Measurements from ENCODE around the gene SPTBN1.
"Not testable (repeated sequence)": the region's sequence is repeated elsewhere in the genome, so short reads cannot be mapped to it uniquely, and the experiment has no call there.

Gene SPTBN1

DNA sequence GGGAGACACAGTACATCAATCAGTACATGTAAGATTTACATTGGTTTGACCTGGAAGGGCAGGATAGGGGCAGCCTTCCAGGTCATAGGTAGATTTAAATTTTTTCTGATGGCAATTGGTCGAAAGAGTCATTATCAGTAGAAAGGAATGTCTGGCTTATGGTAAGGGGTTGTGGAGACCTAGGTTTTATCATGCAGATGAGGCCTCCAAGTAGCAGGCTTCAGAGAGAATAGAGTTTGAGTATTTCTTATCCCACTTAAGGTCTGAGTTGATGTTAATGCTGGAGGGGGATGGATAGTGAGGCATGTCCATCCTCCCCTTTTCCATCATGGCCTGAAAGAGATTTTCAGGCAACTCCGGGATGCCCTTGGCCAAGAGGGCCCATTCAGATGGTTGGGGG is 60.7 kb downstream of the SPTBN1 start:
- H3K4me1 ChIP-seq (ENCODE audit: control insufficient read depth, insufficient read depth, low read length) = no peaks in the 10 kb centered on the region
- no peak overlapping the region for H3K4me3 ChIP-seq (ENCODE audit: low read length)
- no peaks in the 10 kb centered on the region for H3K27me3 ChIP-seq (ENCODE audit: control insufficient read depth, insufficient read depth, low read length)
- H3K27ac ChIP-seq (ENCODE audit: low read depth, low read length) = no peak overlapping the region
- H3K36me3 ChIP-seq (ENCODE audit: control insufficient read depth, insufficient read depth, low read length) = no peaks in the 10 kb centered on the region
- no peak overlapping the region for H3K9ac ChIP-seq (ENCODE audit: low read length)

DNA sequence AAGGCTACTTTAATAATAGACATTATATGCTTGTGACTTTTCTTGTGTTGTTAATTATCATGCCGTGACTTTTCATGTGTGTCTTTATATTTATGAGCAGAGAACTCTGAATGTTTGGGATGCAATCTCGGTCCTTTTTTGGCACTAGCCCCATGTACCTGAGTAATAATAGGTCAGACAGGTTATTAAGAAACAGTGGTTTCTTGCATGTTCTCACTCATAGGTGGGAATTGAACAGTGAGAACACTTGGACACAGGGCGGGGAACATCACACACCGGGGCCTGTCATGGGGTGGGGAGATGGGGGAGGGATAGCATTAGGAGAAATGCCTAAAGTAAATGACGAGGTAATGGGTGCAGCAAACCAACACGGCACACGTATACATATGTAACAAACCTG is 61.9 kb downstream of the SPTBN1 start:
- not testable (repeated sequence) for H3K9ac ChIP-seq (ENCODE audit: low read length); H3K27me3 ChIP-seq (ENCODE audit: control insufficient read depth, insufficient read depth, low read length); H3K36me3 ChIP-seq (ENCODE audit: control insufficient read depth, insufficient read depth, low read length); H3K4me1 ChIP-seq (ENCODE audit: control insufficient read depth, insufficient read depth, low read length); H3K27ac ChIP-seq (ENCODE audit: low read depth, low read length); H3K4me3 ChIP-seq (ENCODE audit: low read length)

DNA sequence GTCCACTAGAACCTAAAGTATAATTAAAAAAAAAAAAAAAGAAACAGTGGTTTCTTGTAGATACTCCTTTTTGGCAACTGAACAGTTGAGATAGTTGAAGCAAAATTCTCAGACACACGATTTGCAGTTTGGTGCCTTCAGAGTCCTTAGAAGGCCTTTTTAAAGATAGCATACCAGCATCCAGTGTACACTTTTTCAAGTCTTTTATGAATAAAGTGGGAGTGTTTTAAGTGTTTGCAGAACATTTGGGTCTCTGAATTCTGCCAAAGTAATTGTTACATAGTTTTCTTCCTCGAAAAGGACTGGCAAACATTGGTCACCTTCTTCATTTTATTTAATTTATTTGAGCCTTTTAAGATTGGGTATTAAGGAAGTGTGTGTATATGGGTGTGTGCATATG is 62.3 kb downstream of the SPTBN1 start:
- H3K9ac ChIP-seq (ENCODE audit: low read length) = no peak overlapping the region
- H3K27ac ChIP-seq (ENCODE audit: low read depth, low read length) = no peak overlapping the region

DNA sequence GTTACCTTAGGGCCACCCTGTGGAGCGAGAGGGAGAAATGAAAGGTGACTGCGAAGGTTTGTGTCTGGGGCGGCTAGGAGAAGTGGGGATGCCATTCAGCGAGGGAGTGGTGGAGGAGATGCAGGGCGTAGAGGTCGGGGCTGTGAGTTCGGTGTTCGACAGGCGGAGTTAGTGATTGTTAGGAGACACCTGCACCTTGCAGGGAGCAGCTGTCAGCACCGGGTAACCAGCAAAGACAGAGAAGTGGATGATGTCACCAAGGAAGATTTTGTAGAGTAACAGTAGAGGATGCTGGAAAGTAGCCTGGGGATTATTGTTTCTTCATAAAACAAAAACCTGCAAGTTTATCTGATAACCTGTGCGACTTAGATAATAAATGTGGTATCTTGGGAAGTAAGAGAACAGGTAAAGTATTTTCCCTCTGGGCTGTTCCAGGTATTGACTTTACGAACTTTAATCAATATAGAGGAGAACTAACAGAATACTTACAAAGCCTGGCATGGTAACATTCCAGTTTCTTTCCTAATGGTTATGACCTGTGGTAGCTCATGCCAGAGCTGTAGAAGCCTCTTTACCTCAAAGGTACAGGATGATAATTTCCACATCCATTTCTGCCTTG is 63.8 kb downstream of the SPTBN1 start:
- Histone ChIP-seq H3K27ac (ENCODE audit: low read depth, low read length) (no peak overlapping the region), H3K9ac (ENCODE audit: low read length) (no peak overlapping the region), H3K4me3 (ENCODE audit: low read length) (no peak overlapping the region), H3K27me3 (ENCODE audit: control insufficient read depth, insufficient read depth, low read length) (no peaks in the 10 kb centered on the region), H3K36me3 (ENCODE audit: control insufficient read depth, insufficient read depth, low read length) (no peaks in the 10 kb centered on the region), H3K4me1 (ENCODE audit: control insufficient read depth, insufficient read depth, low read length) (peaks cover 8% of the 10 kb centered on the region)

More for the DNA sequence above, 62.3 kb downstream of the SPTBN1 start:
- Histone ChIP-seq H3K36me3 (ENCODE audit: control insufficient read depth, insufficient read depth, low read length) (no peaks in the 10 kb centered on the region), H3K4me1 (ENCODE audit: control insufficient read depth, insufficient read depth, low read length) (peaks cover 3% of the 10 kb centered on the region), H3K4me3 (ENCODE audit: low read length) (no peak overlapping the region), H3K27me3 (ENCODE audit: control insufficient read depth, insufficient read depth, low read length) (no peaks in the 10 kb centered on the region)

DNA sequence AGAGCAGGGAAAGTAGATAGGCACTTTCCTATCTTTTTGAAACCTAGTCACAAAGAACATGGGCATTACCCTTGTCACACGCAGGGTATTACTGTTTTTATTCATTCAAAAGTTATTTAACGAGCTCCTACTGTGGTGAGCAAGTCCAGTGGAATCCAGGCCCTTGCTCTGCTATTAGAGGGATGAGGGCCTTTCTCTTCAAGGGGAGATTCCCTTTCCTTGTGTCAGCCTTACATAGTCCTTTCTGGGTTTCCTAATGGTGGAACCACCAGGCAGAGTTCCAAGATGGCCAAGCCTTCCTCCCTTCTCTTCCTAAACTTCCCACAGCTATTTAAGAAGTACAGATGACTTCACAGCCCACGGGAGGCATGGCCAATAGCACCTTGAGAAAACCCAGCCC is 64.6 kb downstream of the SPTBN1 start:
- Histone ChIP-seq H3K27me3 (ENCODE audit: control insufficient read depth, insufficient read depth, low read length) (no peaks in the 10 kb centered on the region), H3K4me1 (ENCODE audit: control insufficient read depth, insufficient read depth, low read length) (peaks cover 8% of the 10 kb centered on the region), H3K4me3 (ENCODE audit: low read length) (no peak overlapping the region), H3K27ac (ENCODE audit: low read depth, low read length) (no peak overlapping the region), H3K36me3 (ENCODE audit: control insufficient read depth, insufficient read depth, low read length) (no peaks in the 10 kb centered on the region), H3K9ac (ENCODE audit: low read length) (no peak overlapping the region)

DNA sequence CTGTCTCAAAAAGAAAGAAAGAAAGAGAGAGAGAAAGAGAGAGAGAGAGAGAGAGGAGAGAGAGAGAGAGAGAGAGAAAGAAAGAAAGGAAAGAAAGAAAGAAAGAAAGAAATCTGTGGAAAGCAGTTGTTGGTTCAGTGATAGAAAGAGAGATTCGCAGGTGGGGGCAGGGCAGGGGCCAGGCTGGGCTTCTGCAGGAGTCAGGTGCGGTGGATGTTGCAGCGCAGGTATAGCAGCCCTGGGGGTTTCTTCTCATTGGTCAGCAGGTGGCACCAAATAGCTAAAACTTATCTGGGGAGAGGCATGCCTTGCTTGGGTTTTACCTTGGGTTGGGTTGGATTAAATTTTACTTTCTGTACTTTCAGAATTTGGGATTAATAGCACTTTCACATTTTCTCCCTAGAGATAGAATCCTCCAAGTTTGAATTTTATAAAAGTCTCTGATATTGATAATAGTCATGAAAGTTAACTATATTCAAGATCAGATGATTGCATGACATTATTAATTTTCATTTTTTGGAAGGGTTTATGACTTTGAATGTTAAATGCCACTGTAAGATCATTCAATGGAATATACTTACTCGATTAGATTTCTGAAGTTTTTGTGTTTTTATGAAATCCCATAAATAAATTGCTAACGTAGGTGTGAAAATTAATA is 66.6 kb downstream of the SPTBN1 start:
- no peak overlapping the region for H3K9ac ChIP-seq (ENCODE audit: low read length)
- H3K27me3 ChIP-seq (ENCODE audit: control insufficient read depth, insufficient read depth, low read length) = no peaks in the 10 kb centered on the region
- no peak overlapping the region for H3K27ac ChIP-seq (ENCODE audit: low read depth, low read length)
- no peaks in the 10 kb centered on the region for H3K36me3 ChIP-seq (ENCODE audit: control insufficient read depth, insufficient read depth, low read length)
- peaks cover 8% of the 10 kb centered on the region for H3K4me1 ChIP-seq (ENCODE audit: control insufficient read depth, insufficient read depth, low read length)
- H3K4me3 ChIP-seq (ENCODE audit: low read length) = no peak overlapping the region

DNA sequence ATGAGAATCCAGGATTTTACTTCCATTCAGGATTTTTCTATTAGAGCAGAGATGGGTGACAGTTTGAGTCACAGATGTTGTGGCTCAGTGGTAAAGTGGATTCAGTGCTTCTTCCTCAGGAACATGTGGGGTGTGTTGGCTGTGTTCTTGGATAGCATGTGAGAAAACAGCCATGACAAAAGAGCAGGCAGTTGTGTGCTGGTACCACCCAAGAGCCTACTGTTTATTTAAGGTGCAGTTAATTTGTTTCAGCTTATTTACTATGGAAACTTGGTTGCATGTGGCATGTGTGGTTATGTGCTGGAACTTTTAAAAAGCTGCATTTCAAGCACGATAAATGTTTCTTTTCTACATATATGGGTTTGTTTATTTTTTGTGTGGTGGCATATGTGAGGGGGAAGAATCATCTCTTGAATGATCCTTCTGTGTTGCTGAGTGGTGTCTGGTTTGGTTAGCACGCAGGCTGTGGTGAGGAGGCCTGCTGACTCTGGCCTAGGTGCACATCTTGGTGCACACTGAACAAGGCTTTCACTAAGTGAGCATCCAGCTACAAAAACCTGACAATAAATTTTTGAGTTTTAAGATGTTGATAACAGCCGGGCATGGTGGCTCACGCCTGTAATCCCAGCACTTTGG is 67.3 kb downstream of the SPTBN1 start:
- no peak overlapping the region for H3K4me3 ChIP-seq (ENCODE audit: low read length)
- H3K36me3 ChIP-seq (ENCODE audit: control insufficient read depth, insufficient read depth, low read length) = no peaks in the 10 kb centered on the region
- no peaks in the 10 kb centered on the region for H3K27me3 ChIP-seq (ENCODE audit: control insufficient read depth, insufficient read depth, low read length)
- peaks cover 8% of the 10 kb centered on the region for H3K4me1 ChIP-seq (ENCODE audit: control insufficient read depth, insufficient read depth, low read length)
- H3K27ac ChIP-seq (ENCODE audit: low read depth, low read length) = no peak overlapping the region
- H3K9ac ChIP-seq (ENCODE audit: low read length) = no peak overlapping the region

DNA sequence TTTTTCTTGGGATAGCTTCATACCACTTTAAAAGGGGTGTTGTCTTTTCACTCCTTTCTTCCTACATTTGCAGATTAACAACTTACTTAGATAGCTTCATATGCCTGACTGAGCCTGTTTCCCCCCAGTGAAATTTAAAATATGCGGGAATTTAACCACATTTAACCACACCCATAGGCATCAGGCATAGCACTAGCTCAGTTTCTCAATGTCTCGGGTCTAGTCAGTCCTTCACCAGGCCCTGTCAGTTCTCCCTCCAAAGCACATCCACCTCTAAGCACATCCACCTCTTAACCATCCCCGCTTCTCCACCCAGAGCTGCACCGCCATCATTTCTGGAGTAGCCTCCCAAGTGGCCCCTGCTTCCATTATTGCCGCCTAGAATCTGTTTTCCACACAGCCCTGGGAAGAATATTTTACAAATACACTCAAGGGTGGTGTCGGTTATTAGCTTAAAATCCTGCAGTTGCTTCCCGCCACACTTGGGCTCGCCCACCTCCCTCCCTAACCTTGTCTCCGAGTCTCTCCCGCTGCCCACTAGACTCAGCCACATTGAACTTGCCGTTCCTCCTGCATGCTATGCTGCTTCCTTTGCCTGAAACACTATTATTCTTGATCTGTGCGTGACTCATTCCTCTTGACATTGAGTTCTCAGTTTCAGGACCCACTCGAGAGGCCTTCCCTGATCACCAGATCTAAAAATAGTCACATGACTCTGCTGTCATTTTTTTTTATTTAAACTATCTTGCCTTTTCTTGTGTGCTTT is 68.3 kb downstream of the SPTBN1 start:
- H3K4me1 ChIP-seq (ENCODE audit: control insufficient read depth, insufficient read depth, low read length) = peaks cover 8% of the 10 kb centered on the region
- no peaks in the 10 kb centered on the region for H3K27me3 ChIP-seq (ENCODE audit: control insufficient read depth, insufficient read depth, low read length)
- H3K9ac ChIP-seq (ENCODE audit: low read length) = no peak overlapping the region
- H3K36me3 ChIP-seq (ENCODE audit: control insufficient read depth, insufficient read depth, low read length) = no peaks in the 10 kb centered on the region
- no peak overlapping the region for H3K27ac ChIP-seq (ENCODE audit: low read depth, low read length)
- no peak overlapping the region for H3K4me3 ChIP-seq (ENCODE audit: low read length)

DNA sequence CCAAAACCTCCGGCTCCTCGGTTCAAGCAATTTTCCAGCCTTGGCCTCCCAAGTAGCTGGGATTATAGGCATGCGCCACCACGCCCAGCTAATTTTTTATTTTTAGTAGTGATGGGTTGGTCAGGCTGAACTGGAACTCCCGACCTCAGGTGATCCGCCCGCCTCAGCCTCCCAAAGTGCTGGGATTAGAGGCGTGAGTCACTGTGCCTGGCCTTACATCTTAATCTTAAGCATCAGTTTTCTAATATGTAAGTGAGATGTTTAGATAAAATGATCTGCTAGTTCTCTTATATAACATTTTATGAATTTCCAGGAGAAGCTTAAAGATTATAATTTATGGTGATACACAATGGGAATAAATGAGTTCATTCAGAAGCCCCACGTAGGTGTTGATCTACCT is 69.2 kb downstream of the SPTBN1 start:
- no peaks in the 10 kb centered on the region for H3K36me3 ChIP-seq (ENCODE audit: control insufficient read depth, insufficient read depth, low read length)
- no peak overlapping the region for H3K9ac ChIP-seq (ENCODE audit: low read length)
- H3K27me3 ChIP-seq (ENCODE audit: control insufficient read depth, insufficient read depth, low read length) = no peaks in the 10 kb centered on the region
- H3K27ac ChIP-seq (ENCODE audit: low read depth, low read length) = no peak overlapping the region
- peaks cover 8% of the 10 kb centered on the region for H3K4me1 ChIP-seq (ENCODE audit: control insufficient read depth, insufficient read depth, low read length)
- no peak overlapping the region for H3K4me3 ChIP-seq (ENCODE audit: low read length)

DNA sequence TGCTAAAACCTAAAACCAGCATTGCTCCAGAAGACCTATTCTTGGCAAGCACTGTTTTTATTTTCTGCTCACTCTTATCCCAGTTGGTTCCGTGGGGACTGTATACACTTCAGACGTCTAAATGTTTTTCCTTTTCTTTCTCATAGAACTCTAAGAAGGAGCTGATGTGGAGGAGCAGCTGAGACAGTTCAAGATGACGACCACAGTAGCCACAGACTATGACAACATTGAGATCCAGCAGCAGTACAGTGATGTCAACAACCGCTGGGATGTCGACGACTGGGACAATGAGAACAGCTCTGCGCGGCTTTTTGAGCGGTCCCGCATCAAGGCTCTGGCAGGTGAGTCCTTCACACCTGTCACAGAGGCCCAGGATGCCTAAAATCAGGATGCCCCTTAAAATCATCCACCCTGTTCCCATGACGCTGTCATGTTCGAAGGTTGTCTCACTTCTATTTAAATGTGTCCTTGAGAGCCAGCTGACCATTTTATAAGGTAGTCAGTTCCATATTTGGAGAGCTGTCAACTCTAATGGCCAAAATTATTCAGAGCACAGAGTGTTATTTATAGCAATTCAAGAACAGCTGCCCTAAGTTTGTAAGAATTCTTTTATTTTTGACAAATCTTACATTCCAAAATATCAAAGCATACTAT is 70.2 kb downstream of the SPTBN1 start:
- Histone ChIP-seq H3K4me3 (ENCODE audit: low read length) (no peak overlapping the region), H3K27me3 (ENCODE audit: control insufficient read depth, insufficient read depth, low read length) (no peaks in the 10 kb centered on the region), H3K4me1 (ENCODE audit: control insufficient read depth, insufficient read depth, low read length) (peaks cover 8% of the 10 kb centered on the region), H3K36me3 (ENCODE audit: control insufficient read depth, insufficient read depth, low read length) (no peaks in the 10 kb centered on the region), H3K9ac (ENCODE audit: low read length) (no peak overlapping the region), H3K27ac (ENCODE audit: low read depth, low read length) (no peak overlapping the region)

DNA sequence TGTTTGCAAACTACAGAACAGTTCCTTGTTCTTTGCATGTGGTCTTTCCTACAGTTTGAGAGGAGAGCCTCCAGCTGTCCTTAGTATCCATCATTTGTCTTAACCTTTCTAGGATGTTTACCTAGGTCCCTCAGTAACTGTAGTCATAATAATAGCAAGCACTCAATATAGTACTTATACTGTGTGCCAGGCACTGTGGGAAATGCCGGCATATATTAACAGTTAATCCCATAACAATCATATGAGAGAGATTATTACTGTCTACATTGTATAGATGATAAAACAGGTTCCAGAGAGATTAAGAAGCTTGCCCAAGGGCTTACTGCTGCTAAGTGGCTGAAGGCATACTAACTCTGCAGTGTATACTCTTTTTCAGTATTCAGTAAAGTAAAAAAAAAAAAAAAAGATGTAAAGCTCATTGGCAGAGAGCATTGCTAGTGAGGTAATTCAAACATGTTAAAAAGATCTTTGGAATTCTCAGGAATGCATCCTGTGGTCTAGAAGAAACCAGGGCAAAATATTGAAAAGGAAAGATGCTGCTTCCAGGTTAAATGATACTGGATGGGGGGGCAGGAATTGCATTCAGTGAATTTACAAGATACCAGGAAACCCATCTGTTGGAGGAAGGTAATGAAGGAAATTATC is 72.3 kb downstream of the SPTBN1 start:
- H3K9ac ChIP-seq (ENCODE audit: low read length) = no peak overlapping the region
- no peak overlapping the region for H3K27ac ChIP-seq (ENCODE audit: low read depth, low read length)
- peaks cover 5% of the 10 kb centered on the region for H3K4me1 ChIP-seq (ENCODE audit: control insufficient read depth, insufficient read depth, low read length)
- no peaks in the 10 kb centered on the region for H3K36me3 ChIP-seq (ENCODE audit: control insufficient read depth, insufficient read depth, low read length)
- H3K27me3 ChIP-seq (ENCODE audit: control insufficient read depth, insufficient read depth, low read length) = no peaks in the 10 kb centered on the region
- H3K4me3 ChIP-seq (ENCODE audit: low read length) = no peak overlapping the region

DNA sequence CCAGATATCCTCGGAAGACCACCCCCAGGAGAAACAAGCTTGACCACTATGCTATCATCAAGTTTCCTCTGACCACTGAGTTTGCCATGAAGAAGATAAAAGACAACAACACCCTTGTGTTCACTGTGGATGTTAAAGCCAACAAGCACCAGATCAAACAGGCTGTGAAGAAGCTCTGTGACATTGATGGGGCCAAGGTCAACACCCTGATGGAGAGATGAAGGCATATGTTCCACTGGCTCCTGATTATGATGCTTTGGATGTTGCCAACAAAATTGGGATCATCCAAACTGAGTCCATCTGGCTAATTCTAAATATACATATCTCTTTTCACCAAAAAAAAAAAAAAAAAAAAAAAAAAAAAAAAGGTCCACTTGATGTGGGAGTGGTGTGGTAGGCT is 73.4 kb downstream of the SPTBN1 start:
- H3K4me1 ChIP-seq (ENCODE audit: control insufficient read depth, insufficient read depth, low read length); H3K9ac ChIP-seq (ENCODE audit: low read length): not testable (repeated sequence)

More for the DNA sequence above, 73.4 kb downstream of the SPTBN1 start:
- H3K4me3 ChIP-seq (ENCODE audit: low read length); H3K36me3 ChIP-seq (ENCODE audit: control insufficient read depth, insufficient read depth, low read length); H3K27me3 ChIP-seq (ENCODE audit: control insufficient read depth, insufficient read depth, low read length); H3K27ac ChIP-seq (ENCODE audit: low read depth, low read length): not testable (repeated sequence)

Data from rectal smooth muscle tissue (tissue), 1 donor.